DND-41 (cell line): ENCODE results near the gene LRRC40.

Experiments used
- CTCF ChIP-seq: IDR thresholded peaks from 2 replicates; pipeline ENCODE4 v1.5.1; 2012; ENCODE audit warnings: borderline replicate concordance, low read length, moderate library complexity, mild to moderate bottlenecking; ENCODE audit not compliant: poor library complexity, severe bottlenecking; ENCODE audit errors: extremely low read depth
- EZH2 ChIP-seq: IDR thresholded peaks from 3 replicates; pipeline ENCODE4 v1.6.1; 2012; ENCODE audit warnings: borderline replicate concordance, low read depth, mild to moderate bottlenecking, moderate library complexity, low read length, inconsistent platforms; ENCODE audit not compliant: severe bottlenecking

DNA sequence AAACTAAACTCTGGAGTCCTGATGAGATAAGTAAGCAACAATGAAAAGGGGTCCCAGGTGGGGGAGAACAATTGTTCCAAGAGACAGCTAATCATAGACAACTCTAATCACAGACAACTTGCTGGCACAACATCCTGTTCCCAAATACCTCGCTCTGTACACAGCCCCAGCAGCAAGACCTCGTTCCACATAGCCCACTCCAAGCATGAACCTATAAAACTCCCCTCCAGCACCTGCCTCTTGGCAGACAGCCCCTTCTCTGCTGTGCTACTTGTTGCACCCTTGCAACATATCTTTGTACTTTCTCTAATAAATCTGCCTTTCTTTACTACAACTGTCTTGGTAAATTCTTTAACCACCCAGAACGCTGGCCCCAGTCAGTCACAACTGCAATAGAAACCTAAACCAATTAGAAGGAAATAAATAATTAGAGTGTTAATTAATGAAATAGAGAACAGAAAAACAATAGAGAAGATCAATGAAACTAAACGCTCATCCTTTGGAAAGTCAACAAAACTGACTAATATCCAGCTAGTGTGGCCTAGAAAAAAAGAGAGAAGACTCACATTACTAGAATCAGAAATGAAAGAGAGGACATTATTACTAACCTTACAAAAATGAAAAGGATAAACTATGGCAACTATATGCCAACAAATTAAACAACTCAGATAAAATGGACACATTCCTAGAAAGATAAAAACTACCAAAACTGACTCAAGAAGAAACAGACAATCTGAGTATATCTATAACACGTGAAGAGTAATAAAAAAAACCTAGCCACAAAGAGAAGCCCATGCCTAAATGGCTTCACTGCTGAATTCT is 36.1 kb downstream of the LRRC40 start:
- TF ChIP-seq CTCF, result no peak
- TF ChIP-seq EZH2, result no peak
